SK-N-SH treated with all-trans-retinoic acid at 6 μM for 48 hours (cell line): ENCODE measurements around the gene DRAXIN.

Experiments used
- ATAC-seq: fragments of 200-7000 bp; cut with Tn5 transposase; 3 replicates; pipeline ENCODE4 v1.9.1; 2020; ENCODE audit warnings: mild to moderate bottlenecking, moderate library complexity
- ARNTL ChIP-seq: fragments of 450-650 bp; formaldehyde crosslinking; IDR thresholded peaks from 2 replicates; pipeline ENCODE4 v1.5.0; 2020; ENCODE audit warnings: low read depth, mild to moderate bottlenecking, moderate library complexity, borderline replicate concordance
- BACH2 ChIP-seq: fragments of 250-450 bp; sonication (Bioruptor Pico); IDR thresholded peaks from 2 replicates; pipeline ENCODE4 v1.9.0; 2021; ENCODE audit warnings: mild to moderate bottlenecking, borderline replicate concordance
- CSDC2 ChIP-seq: fragments of 250-450 bp; sonication (Bioruptor Pico); IDR thresholded peaks from 2 replicates; pipeline ENCODE4 v1.5.0; 2020; ENCODE audit warnings: mild to moderate bottlenecking, moderate library complexity
- ESRRG ChIP-seq: fragments of 250-450 bp; sonication (Bioruptor Pico); IDR thresholded peaks from 2 replicates; pipeline ENCODE4 v1.6.1; 2021; ENCODE audit warnings: mild to moderate bottlenecking
- GLIS3 ChIP-seq: fragments of 250-450 bp; sonication (Bioruptor Pico); IDR thresholded peaks from 2 replicates; pipeline ENCODE4 v1.5.0; 2020; ENCODE audit warnings: mild to moderate bottlenecking, moderate library complexity
- ISL1 ChIP-seq: fragments of 250-450 bp; sonication (Bioruptor Pico); IDR thresholded peaks from 2 replicates; pipeline ENCODE4 v2.1.2; 2022; ENCODE audit warnings: mild to moderate bottlenecking, moderate library complexity
- OSR1 ChIP-seq: fragments of 250-450 bp; sonication (Bioruptor Pico); IDR thresholded peaks from 2 replicates; pipeline ENCODE4 v1.8.0; 2022; ENCODE audit warnings: moderate library complexity, mild to moderate bottlenecking, inconsistent platforms
- PPARA ChIP-seq: fragments of 250-450 bp; sonication (Bioruptor Pico); IDR thresholded peaks from 2 replicates; pipeline ENCODE4 v1.5.0; 2020; ENCODE audit warnings: mild to moderate bottlenecking, borderline replicate concordance
- RARB ChIP-seq: fragments of 250-450 bp; sonication (Bioruptor Pico); IDR thresholded peaks from 2 replicates; pipeline ENCODE4 v1.8.0; 2021; ENCODE audit warnings: mild to moderate bottlenecking, moderate library complexity
- TCF4 ChIP-seq: fragments of 250-450 bp; sonication (Bioruptor Pico); IDR thresholded peaks from 2 replicates; pipeline ENCODE4 v1.8.0; 2021; ENCODE audit warnings: mild to moderate bottlenecking, moderate library complexity, borderline replicate concordance
- TOX ChIP-seq: fragments of 250-450 bp; sonication (Bioruptor Pico); IDR thresholded peaks from 2 replicates; pipeline ENCODE4 v1.8.0; 2021; ENCODE audit warnings: mild to moderate bottlenecking, moderate library complexity, borderline replicate concordance
- ZC3H10 ChIP-seq: fragments of 250-450 bp; sonication (Bioruptor Pico); IDR thresholded peaks from 2 replicates; pipeline ENCODE4 v1.5.1; 2021; ENCODE audit warnings: mild to moderate bottlenecking, moderate library complexity
- ZFP3 ChIP-seq: fragments of 250-450 bp; sonication (Bioruptor Pico); IDR thresholded peaks from 2 replicates; pipeline ENCODE4 v1.5.0; 2020; ENCODE audit warnings: mild to moderate bottlenecking, moderate library complexity
- ZFP30 ChIP-seq: fragments of 450-650 bp; formaldehyde crosslinking; IDR thresholded peaks from 2 replicates; pipeline ENCODE4 v1.5.0; 2022; ENCODE audit warnings: mild to moderate bottlenecking, moderate library complexity
- ZNF565 ChIP-seq: fragments of 450-650 bp; formaldehyde crosslinking; conservative IDR thresholded peaks from 2 replicates; pipeline ENCODE4 v1.5.0; 2020; ENCODE audit warnings: low read depth, mild to moderate bottlenecking, moderate library complexity
- ZNF70 ChIP-seq: fragments of 450-650 bp; formaldehyde crosslinking; IDR thresholded peaks from 2 replicates; pipeline ENCODE4 v1.5.0; 2020; ENCODE audit warnings: mild to moderate bottlenecking, moderate library complexity
- ZNF8 ChIP-seq: fragments of 450-650 bp; formaldehyde crosslinking; IDR thresholded peaks from 2 replicates; pipeline ENCODE4 v1.5.0; 2020; ENCODE audit warnings: mild to moderate bottlenecking, moderate library complexity
- TF ChIP-seq, protein P1 (sequence below): fragments of 250-450 bp; sonication (Bioruptor Pico); IDR thresholded peaks from 2 replicates; pipeline ENCODE4 v1.8.0; 2021; ENCODE audit warnings: low read depth, mild to moderate bottlenecking, moderate library complexity, borderline replicate concordance
- TF ChIP-seq, protein P2 (sequence below): fragments of 250-450 bp; sonication (Bioruptor Pico); IDR thresholded peaks from 2 replicates; pipeline ENCODE4 v1.5.1; 2021; ENCODE audit warnings: mild to moderate bottlenecking, moderate library complexity
- TF ChIP-seq, protein P3 (sequence below): fragments of 250-450 bp; sonication (Bioruptor Pico); IDR thresholded peaks from 2 replicates; pipeline ENCODE4 v1.5.1; 2020; ENCODE audit warnings: low read depth, mild to moderate bottlenecking, moderate library complexity
- TF ChIP-seq, protein P4 (sequence below): fragments of 250-450 bp; sonication (Bioruptor Pico); IDR thresholded peaks from 2 replicates; pipeline ENCODE4 v1.8.0; 2020; ENCODE audit warnings: mild to moderate bottlenecking, moderate library complexity, borderline replicate concordance
- TF ChIP-seq, protein P5 (sequence below): fragments of 250-450 bp; sonication (Bioruptor Pico); IDR thresholded peaks from 2 replicates; pipeline ENCODE4 v1.5.0; 2020; ENCODE audit warnings: mild to moderate bottlenecking, moderate library complexity

Gene DRAXIN

DNA sequence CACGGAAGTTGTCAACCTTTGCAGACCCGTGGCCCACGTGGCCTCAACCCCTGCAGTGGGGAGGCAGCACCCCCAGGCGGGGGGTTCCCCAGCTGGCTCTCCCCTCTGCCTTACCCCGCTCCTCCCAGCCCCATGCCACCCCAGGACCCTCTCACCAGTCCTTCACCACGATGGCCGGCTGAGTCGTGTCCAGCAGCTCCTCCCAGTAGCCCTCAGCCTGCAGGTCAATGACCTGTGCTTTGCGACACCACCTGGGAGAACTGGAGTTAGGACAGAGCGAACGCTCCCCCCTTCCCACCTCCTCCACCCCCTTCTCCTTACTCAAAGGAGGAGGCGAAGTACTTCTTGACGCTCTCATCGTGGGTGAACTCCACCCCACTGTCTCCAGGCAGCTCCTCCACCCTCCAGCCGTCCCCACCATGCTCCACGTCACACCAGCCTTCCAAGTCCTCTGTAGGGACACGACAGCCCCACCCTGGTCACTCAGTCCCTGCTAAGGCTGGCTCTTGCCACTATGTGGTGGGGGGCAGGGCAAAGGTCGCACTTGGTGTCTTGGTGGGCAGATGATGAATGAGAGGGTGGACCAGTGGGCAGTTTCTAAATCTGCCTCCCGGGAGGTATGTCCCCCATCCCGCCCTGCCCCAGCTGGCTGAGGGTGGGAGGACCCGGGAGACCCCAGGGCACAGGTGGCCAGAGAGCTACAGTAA is 41.7 kb upstream of the DRAXIN start:
- TF ChIP-seq, protein P1, sequence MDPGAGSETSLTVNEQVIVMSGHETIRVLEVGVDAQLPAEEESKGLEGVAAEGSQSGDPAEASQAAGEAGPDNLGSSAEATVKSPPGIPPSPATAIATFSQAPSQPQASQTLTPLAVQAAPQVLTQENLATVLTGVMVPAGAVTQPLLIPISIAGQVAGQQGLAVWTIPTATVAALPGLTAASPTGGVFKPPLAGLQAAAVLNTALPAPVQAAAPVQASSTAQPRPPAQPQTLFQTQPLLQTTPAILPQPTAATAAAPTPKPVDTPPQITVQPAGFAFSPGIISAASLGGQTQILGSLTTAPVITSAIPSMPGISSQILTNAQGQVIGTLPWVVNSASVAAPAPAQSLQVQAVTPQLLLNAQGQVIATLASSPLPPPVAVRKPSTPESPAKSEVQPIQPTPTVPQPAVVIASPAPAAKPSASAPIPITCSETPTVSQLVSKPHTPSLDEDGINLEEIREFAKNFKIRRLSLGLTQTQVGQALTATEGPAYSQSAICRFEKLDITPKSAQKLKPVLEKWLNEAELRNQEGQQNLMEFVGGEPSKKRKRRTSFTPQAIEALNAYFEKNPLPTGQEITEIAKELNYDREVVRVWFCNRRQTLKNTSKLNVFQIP (CRISPR knock-in tag) = no peak
- TF ChIP-seq OSR1 (CRISPR knock-in tag) (no peak), ARNTL (CRISPR knock-in tag) (no peak), PPARA (CRISPR knock-in tag) (no peak), TCF4 (CRISPR knock-in tag) (no peak), ESRRG (CRISPR knock-in tag) (no peak), CSDC2 (CRISPR knock-in tag) (no peak), ISL1 (no peak), BACH2 (CRISPR knock-in tag) (no peak), ZFP3 (CRISPR knock-in tag) (no peak), ZC3H10 (CRISPR knock-in tag) (no peak), ZNF8 (CRISPR knock-in tag) (no peak), TOX (CRISPR knock-in tag) (no peak)
- TF ChIP-seq, protein P2, sequence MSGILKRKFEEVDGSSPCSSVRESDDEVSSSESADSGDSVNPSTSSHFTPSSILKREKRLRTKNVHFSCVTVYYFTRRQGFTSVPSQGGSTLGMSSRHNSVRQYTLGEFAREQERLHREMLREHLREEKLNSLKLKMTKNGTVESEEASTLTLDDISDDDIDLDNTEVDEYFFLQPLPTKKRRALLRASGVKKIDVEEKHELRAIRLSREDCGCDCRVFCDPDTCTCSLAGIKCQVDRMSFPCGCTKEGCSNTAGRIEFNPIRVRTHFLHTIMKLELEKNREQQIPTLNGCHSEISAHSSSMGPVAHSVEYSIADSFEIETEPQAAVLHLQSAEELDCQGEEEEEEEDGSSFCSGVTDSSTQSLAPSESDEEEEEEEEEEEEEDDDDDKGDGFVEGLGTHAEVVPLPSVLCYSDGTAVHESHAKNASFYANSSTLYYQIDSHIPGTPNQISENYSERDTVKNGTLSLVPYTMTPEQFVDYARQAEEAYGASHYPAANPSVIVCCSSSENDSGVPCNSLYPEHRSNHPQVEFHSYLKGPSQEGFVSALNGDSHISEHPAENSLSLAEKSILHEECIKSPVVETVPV (CRISPR knock-in tag) = no peak
- TF ChIP-seq, protein P3, sequence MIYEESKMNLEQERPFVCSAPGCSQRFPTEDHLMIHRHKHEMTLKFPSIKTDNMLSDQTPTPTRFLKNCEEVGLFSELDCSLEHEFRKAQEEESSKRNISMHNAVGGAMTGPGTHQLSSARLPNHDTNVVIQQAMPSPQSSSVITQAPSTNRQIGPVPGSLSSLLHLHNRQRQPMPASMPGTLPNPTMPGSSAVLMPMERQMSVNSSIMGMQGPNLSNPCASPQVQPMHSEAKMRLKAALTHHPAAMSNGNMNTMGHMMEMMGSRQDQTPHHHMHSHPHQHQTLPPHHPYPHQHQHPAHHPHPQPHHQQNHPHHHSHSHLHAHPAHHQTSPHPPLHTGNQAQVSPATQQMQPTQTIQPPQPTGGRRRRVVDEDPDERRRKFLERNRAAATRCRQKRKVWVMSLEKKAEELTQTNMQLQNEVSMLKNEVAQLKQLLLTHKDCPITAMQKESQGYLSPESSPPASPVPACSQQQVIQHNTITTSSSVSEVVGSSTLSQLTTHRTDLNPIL = no peak
- TF ChIP-seq, protein P4, sequence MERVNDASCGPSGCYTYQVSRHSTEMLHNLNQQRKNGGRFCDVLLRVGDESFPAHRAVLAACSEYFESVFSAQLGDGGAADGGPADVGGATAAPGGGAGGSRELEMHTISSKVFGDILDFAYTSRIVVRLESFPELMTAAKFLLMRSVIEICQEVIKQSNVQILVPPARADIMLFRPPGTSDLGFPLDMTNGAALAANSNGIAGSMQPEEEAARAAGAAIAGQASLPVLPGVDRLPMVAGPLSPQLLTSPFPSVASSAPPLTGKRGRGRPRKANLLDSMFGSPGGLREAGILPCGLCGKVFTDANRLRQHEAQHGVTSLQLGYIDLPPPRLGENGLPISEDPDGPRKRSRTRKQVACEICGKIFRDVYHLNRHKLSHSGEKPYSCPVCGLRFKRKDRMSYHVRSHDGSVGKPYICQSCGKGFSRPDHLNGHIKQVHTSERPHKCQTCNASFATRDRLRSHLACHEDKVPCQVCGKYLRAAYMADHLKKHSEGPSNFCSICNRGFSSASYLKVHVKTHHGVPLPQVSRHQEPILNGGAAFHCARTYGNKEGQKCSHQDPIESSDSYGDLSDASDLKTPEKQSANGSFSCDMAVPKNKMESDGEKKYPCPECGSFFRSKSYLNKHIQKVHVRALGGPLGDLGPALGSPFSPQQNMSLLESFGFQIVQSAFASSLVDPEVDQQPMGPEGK (CRISPR knock-in tag) = no peak
- no peak for ATAC-seq

DNA sequence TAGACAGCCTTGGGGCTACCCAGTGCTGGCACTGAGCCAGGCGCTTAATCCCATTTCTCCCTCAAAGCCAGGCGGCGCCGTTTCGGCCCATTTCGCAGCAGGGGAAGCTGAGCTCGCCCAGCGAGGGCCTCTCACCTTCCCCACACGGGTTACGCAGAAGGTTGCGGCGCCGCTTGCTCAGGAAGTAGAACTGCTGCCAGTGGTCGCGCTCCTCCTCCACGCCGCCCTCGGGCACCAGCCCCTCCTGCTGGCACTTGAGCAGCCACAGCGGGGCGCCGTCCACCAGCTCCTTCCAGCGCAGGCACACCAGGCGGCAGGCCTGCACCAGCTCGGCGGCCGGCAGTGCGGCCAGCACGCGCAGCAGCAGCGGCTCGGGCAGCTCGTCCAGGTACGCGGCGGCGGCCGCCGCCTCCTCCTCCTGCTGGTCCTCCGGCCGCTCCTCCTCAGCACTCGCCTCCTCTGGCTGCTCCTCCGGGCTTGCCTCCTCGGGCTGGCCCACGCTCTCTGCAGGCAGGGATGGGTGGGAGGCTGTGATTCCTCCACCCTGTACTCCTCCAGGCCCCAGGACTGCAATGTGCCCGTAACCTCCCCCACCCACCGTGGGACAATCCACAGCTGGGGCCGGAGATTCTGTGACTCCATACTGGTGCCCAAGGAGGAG is 41.0 kb upstream of the DRAXIN start:
- ATAC-seq = peak; percentile 84

DNA sequence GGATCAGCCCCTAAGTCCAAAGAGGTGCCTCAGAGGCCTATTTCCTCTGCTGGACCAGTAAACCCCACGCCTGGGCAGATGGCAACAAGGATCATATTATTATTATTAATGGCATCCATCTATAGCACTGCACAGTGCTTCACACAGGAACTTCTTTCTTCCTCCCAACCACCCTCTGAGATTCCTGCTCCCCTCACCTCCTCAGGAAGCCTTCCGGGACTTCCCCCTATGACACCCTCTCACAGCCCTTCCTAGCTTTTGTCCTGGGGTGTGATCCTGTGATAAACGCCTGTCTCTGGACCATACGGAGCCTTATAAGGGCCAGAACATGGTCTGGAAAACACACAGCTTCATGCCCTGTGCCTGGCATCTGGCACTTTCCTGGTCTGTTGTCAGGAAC is 40.5 kb upstream of the DRAXIN start:
- no peak for TF ChIP-seq ZNF70 (CRISPR knock-in tag)
- no peak for TF ChIP-seq RARB (CRISPR knock-in tag)
- no peak for TF ChIP-seq ISL1
- TF ChIP-seq ZNF565 = no peak
- no peak for TF ChIP-seq TCF4 (CRISPR knock-in tag)
- no peak for ATAC-seq

More for the DNA sequence above, 41.0 kb upstream of the DRAXIN start:
- peak; percentile 92 for TF ChIP-seq ZFP3 (CRISPR knock-in tag)
- no peak for TF ChIP-seq GLIS3 (CRISPR knock-in tag)

DNA sequence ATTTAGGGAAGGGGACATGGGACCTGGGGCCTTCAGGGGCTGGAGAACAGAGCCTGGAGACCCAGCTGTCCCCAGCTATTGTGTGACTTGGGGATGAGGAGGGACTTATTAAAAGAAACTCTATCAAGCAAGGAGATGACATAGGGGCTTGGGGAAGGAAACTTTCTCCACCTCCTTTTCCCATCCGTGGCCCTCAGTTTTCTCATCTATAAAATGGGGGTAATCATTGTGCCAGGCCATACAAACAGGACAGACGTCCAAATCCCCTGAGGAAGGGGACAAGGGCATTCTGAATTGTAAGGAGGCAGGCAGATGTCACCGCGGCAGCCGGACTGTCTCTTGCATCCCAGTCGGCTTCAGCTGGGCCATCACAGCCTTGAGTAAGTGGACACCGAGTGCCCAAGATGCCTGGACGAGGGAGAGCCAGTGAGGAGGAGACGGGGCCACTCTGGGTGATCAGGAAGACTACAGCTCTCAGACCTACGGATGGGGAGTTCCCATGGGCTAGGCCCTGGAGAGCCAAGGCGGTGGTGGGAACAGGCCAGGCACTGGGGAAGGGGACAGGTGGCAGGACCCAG is 39.2 kb upstream of the DRAXIN start:
- no peak for ATAC-seq
- no peak for TF ChIP-seq OSR1 (CRISPR knock-in tag)
- TF ChIP-seq ZNF8 (CRISPR knock-in tag) = no peak
- TF ChIP-seq, protein P5, sequence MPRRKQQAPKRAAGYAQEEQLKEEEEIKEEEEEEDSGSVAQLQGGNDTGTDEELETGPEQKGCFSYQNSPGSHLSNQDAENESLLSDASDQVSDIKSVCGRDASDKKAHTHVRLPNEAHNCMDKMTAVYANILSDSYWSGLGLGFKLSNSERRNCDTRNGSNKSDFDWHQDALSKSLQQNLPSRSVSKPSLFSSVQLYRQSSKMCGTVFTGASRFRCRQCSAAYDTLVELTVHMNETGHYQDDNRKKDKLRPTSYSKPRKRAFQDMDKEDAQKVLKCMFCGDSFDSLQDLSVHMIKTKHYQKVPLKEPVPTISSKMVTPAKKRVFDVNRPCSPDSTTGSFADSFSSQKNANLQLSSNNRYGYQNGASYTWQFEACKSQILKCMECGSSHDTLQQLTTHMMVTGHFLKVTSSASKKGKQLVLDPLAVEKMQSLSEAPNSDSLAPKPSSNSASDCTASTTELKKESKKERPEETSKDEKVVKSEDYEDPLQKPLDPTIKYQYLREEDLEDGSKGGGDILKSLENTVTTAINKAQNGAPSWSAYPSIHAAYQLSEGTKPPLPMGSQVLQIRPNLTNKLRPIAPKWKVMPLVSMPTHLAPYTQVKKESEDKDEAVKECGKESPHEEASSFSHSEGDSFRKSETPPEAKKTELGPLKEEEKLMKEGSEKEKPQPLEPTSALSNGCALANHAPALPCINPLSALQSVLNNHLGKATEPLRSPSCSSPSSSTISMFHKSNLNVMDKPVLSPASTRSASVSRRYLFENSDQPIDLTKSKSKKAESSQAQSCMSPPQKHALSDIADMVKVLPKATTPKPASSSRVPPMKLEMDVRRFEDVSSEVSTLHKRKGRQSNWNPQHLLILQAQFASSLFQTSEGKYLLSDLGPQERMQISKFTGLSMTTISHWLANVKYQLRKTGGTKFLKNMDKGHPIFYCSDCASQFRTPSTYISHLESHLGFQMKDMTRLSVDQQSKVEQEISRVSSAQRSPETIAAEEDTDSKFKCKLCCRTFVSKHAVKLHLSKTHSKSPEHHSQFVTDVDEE = no peak
- no peak for TF ChIP-seq CSDC2 (CRISPR knock-in tag)
- TF ChIP-seq GLIS3 (CRISPR knock-in tag) = no peak
- no peak for TF ChIP-seq TOX (CRISPR knock-in tag)
- no peak for TF ChIP-seq RARB (CRISPR knock-in tag)
- TF ChIP-seq ZFP30 (CRISPR knock-in tag) = no peak
- TF ChIP-seq, protein P1 (CRISPR knock-in tag) = no peak
- TF ChIP-seq ZC3H10 (CRISPR knock-in tag) = no peak
